Gastrocnemius medialis (tissue), 4 donors: ENCODE results near the gene CFAP57.

Experiments used
- CTCF ChIP-seq, 5 experiments: fragments of 450-650 bp in 3 of 5; fragments of 200-600 bp in 2 of 5; sonication (generic) in 2 of 5; IDR thresholded peaks in 4 of 5; conservative IDR thresholded peaks in 1 of 5; 1 replicate in 4 of 5; 2 replicates in 1 of 5; pipeline ENCODE4 v1.5.1; 2016 to 2019; ENCODE audit warnings: antibody characterized with exemption in 5 of 5, mild to moderate bottlenecking in 3 of 5, moderate library complexity in 3 of 5
- POLR2A ChIP-seq, 2 donors: fragments of 450-650 bp; IDR thresholded peaks; one replicate each; pipeline ENCODE4 v1.6.1; 2017; ENCODE audit warnings: antibody characterized with exemption in 2 of 2, mild to moderate bottlenecking in 2 of 2, moderate library complexity in 2 of 2

GRCh38 chr1:43188106-43188505 is 16.0 kb downstream of the CFAP57 start:
- TF ChIP-seq CTCF (IDR thresholded peaks at IDR 0.05 in 4 of 5, conservative IDR thresholded peaks at IDR 0.05 in 1 of 5) (no peak), POLR2A (IDR thresholded peaks at IDR 0.05) (no peak)
